BJ (cell line): Measurements from ENCODE around the gene RGS3. TPM values are rescaled to one million over a fixed set of nuclear protein-coding genes. Genes with fewer than 3 reads are reported as not detected.
"Not testable (repeated sequence)": the region's sequence is repeated elsewhere in the genome, so short reads cannot be mapped to it uniquely, and the experiment has no call there.

ENCODE experiments used
- CTCF ChIA-PET: fragments of 350-600 bp; formaldehyde crosslinking; extraction: SDS; loops from one replicate; lab custom pipeline; 2021; ENCODE audit warnings: antibody characterized with exemption, inconsistent platforms; lab: Yijun Ruan, JAX
- POLR2A ChIA-PET: fragments of 300-600 bp; sonication (Branson Sonifier 250); formaldehyde crosslinking; extraction: SDS; loops from one replicate; lab custom pipeline; 2021; ENCODE audit warnings: antibody characterized with exemption; lab: Charles Lee
- DNase-seq: peaks from one replicate; pipeline ENCODE4 v3.0.0-alpha.2; 2011; ENCODE audit warnings: low read depth
- H3K27me3 ChIP-seq: 2 replicates; pipeline ENCODE4 v1.6.0; 2011; ENCODE audit warnings: low read length; ENCODE audit not compliant: control insufficient read depth, insufficient read depth
- H3K36me3 ChIP-seq: 2 replicates; pipeline ENCODE4 v1.5.1; 2011; ENCODE audit warnings: low read length; ENCODE audit not compliant: control insufficient read depth, insufficient read depth
- H3K4me3 ChIP-seq: 2 replicates; pipeline ENCODE4 v1.5.1; 2011; ENCODE audit warnings: low read depth, mild to moderate bottlenecking, control low read depth, low read length
- polyA plus RNA-seq: library from polyadenylated mRNA; depleted of rRNA; stranded (reverse); fragments of >200 nt; gene quantifications from 2 replicates; pipeline ENCODE4 v1.2.3, GENCODE V29; 2011
- TF ChIP-seq, protein P1 (sequence below): IDR thresholded peaks from 2 replicates; pipeline ENCODE4 v1.5.1; 2011; ENCODE audit warnings: low read depth, mild to moderate bottlenecking, control low read depth, inconsistent platforms, low read length, moderate library complexity; ENCODE audit not compliant: insufficient read depth

The RGS3 gene
- polyA plus RNA-seq, 1 experiment: 66.4 TPM

DNA sequence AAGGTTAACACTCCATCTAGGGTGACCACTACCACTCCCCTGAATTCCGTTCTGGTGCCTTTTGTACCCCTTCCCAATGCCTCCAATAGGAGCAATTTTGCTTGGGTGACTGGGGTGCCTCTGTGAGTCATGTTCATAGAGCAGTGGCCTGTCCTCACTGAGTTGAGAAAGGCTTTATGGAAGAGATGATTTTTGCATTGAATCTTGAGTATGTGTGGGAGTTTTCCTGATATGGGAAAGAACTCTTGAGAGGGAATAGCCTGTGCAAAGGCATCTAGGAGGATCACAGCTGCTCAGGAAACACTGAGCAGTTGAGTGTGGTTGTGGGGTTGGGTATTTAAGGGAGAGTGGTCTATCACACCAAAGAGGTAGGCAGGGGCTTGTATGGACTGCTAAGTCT lies 36.8 kb upstream of the RGS3 start:
- Histone ChIP-seq H3K36me3 (no peaks in the 10 kb centered on the region), H3K27me3 (peaks cover 16% of the 10 kb centered on the region), H3K4me3 (no peak overlapping the region)
- CTCF ChIA-PET: interaction anchor here (1.0 to 1.4 kb wide), 4 partner anchors 13 to 229 kb away, joined by 3 to 4 read pairs (median 4); no protein-coding TSS in a partner anchor
- TF ChIP-seq, protein P1, sequence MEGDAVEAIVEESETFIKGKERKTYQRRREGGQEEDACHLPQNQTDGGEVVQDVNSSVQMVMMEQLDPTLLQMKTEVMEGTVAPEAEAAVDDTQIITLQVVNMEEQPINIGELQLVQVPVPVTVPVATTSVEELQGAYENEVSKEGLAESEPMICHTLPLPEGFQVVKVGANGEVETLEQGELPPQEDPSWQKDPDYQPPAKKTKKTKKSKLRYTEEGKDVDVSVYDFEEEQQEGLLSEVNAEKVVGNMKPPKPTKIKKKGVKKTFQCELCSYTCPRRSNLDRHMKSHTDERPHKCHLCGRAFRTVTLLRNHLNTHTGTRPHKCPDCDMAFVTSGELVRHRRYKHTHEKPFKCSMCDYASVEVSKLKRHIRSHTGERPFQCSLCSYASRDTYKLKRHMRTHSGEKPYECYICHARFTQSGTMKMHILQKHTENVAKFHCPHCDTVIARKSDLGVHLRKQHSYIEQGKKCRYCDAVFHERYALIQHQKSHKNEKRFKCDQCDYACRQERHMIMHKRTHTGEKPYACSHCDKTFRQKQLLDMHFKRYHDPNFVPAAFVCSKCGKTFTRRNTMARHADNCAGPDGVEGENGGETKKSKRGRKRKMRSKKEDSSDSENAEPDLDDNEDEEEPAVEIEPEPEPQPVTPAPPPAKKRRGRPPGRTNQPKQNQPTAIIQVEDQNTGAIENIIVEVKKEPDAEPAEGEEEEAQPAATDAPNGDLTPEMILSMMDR: no peak
- DNase-seq: no peak
- POLR2A ChIA-PET: no interaction called here

DNA sequence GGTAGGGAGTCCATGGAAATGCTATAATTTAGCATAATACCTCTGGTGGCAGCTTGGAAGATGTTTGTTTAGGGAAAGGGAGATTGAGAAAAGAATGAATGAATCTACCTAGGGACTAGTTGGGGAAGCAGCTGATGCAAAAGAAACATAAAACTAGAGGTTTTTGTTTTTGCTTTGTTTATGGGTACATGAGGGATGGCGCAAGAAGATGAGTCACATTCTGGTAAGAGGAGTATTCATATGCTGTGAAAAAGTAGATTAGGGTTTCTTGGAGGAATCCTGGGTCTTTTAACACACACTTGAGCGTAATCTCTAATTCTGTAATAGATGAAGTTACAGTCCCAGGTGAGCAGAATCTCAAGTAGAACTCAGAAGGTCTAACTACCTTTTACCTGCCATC lies 35.9 kb upstream of the RGS3 start:
- no peak for DNase-seq
- Histone ChIP-seq H3K4me3 (no peak overlapping the region), H3K36me3 (no peaks in the 10 kb centered on the region), H3K27me3 (peaks cover 16% of the 10 kb centered on the region)
- ChIA-PET POLR2A (interaction anchor here (0.6 kb wide), 1 partner anchor 121 kb away, joined by 3 read pairs; no protein-coding TSS in a partner anchor), CTCF (no interaction called here)
- TF ChIP-seq, protein P1: no peak

DNA sequence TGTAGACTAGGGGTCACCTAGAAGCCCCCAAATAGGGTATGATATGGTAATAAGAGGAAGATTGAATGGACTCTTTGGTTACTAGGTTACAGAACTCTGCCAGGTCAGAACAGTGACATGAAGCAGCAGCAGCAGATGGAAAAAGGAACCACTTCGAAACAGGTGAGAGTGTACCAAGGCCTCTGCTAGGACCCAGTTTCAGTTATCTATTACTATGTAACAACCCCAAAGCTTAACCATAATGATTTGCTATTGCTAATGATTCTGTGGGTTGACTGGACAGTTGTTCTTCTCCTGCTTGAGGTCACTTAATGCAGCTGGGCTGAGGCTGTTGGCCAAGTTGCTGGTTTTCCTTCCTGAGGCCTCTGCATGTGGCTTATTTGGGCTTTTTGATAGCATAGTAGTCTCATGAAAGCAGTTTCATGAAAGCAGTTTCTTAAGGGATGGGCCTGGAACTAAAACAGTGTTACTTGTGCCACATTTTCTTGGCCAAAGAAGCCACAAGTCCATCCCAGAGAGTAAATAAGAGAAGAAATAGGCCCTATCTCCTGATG lies 35.4 kb upstream of the RGS3 start:
- no peaks in the 10 kb centered on the region for H3K36me3 ChIP-seq
- H3K27me3 ChIP-seq: peaks cover 17% of the 10 kb centered on the region
- no peak for DNase-seq
- no peak overlapping the region for H3K4me3 ChIP-seq
- CTCF ChIA-PET: no interaction called here
- POLR2A ChIA-PET: no interaction called here
- TF ChIP-seq, protein P1: no peak

DNA sequence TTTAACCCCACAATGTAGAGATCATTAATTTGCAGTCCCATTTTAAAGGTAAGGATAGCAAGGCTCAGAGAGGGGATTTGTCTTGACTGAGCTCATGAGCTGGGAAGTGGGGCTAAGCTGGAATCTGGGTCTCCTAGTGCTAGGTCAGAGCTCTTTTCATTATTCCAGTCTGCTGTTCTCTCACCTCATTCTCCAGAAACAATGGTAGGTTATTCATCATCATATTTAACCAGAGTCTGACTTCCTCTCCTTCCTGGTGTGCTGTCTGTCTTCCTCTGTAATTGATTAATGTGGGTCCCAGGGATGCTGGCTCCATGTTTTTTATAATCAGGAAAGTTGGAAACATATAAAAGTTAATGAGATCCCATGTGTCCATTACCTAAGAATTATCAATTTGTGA lies 32.3 kb upstream of the RGS3 start:
- DNase-seq: no peak
- Histone ChIP-seq H3K36me3 (no peaks in the 10 kb centered on the region), H3K27me3 (peaks cover 11% of the 10 kb centered on the region; the same call in 1 of the 2 replicates), H3K4me3 (no peak overlapping the region)
- POLR2A ChIA-PET: no interaction called here
- CTCF ChIA-PET: interaction anchor here (0.8 kb wide), 1 partner anchor 15 kb away, joined by 4 read pairs; no protein-coding TSS in a partner anchor
- TF ChIP-seq, protein P1: no peak

DNA sequence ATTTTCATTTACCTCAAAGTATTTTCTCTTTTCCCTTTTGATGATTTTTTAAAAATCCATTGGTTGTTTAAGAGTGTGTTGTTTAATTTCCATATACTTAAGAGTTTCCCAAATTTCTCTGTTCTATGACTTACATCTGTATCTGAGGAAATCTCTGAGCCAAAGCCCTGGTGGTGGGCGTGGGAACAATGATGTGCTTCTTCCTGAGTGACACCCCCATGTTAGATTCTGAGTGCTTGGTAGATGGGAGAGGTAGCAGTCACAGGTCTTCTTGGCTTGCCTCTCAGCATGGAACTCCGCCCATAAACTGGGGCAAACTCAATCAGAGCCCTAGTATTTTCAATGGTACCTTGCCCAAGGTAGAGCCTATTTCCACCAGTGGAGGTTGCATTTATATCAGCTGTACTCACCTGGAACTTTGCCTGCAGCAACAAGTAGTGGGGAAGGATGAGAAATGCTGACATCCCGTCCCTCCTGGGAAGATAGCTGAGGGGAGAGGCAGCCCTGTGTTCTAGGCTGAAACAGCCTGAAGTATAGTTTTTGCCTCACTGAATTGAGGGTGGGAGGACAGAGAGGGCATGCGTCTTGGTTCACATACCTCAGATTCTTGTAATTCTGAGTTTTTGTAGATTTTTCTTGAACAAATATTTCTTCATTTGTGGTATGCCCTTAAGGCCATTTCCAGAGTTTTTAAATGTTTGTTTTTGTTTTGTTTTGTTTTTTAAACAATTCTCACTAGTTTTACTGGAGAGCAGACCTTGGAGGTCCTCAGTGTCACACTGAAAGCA lies 26.6 kb upstream of the RGS3 start:
- DNase-seq: no peak
- Histone ChIP-seq H3K27me3 (0 out of 2 replicates have a peak, but pooled peaks cover 4% of the 10 kb centered on the region), H3K36me3 (no peaks in the 10 kb centered on the region), H3K4me3 (no peak overlapping the region)
- TF ChIP-seq, protein P1: no peak
- CTCF ChIA-PET: interaction anchor here (1.3 to 1.4 kb wide), 2 partner anchors 9 to 39 kb away, joined by 3 to 5 read pairs; no protein-coding TSS in a partner anchor
- POLR2A ChIA-PET: no interaction called here

DNA sequence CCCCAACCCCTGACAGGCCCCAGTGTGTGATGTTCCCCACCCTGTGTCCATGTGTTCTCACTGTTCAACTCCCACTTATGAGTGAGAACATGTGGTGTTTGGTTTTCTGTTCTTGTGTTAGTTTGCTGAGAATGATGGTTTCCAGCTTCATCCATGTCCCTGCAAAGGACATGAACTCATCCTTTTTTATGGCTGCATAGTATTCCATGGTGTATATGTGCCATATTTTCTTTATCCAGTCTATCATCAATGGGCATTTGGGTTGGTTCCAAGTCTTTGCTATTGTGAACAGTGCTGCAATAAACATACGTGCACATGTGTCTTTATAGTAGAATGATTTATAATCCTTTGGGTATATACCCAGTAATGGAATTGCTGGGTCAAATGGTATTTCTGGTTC lies 25.8 kb upstream of the RGS3 start:
- H3K4me3 ChIP-seq, DNase-seq, H3K36me3 ChIP-seq, POLR2A ChIA-PET, H3K27me3 ChIP-seq: not testable (repeated sequence)
- CTCF ChIA-PET: interaction anchor here (1.0 kb wide), 1 partner anchor 9 kb away, joined by 5 read pairs; no protein-coding TSS in a partner anchor
